ENCODE data around the gene ARHGAP5.
A peak's percentile ranks its signal among the peaks of the same experiment; 100 is the strongest.

ARHGAP5 gene

DNA sequence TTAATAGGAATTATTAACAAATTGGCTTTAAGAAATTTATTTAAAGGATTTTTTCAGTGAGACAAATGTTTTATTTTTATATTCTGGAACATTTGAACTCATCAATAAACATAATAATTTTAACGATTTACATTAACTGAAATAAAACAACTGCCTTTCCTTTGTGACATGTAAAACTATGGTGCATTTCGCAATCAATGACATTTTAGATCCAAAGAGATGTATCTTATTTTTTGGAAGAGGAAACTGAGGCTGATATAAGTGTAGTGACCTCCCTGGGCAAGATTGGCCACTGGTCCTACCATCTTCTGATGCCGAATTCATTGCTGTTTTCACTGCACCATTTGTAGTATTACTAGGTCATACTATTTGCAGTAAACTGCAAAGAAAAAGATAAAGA is 128.4 kb downstream of the ARHGAP5 start:
- FAIRE-seq (no peak), DNase-seq (ENCODE audit: insufficient read length, low spot score) (no peak)

DNA sequence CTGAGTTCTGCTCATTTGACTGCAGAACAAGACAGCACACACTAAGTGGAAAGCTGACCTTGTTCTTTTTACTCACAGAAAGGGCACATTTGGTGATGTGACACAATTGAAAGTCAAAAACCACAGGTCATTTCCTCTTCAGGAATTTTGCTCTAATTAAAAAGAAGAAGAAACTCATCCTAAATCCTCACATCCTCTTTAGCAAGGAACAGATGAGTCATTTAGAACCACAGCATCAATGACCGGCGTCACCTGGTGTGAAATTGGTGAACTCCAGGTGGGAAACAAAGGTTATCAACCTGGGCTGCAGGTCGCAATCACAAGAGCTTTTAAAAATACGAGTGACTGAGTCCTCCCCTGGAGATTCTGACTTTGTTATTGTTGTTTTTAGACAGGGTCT is 128.9 kb downstream of the ARHGAP5 start:
- FAIRE-seq = peak; percentile 72
- DNase-seq (ENCODE audit: insufficient read length, low spot score) = no peak

GRCh38 chr14:32206552-32206951 is 129.4 kb downstream of the ARHGAP5 start:
- no peak for FAIRE-seq
- no peak for DNase-seq (ENCODE audit: insufficient read length, low spot score)

DNA sequence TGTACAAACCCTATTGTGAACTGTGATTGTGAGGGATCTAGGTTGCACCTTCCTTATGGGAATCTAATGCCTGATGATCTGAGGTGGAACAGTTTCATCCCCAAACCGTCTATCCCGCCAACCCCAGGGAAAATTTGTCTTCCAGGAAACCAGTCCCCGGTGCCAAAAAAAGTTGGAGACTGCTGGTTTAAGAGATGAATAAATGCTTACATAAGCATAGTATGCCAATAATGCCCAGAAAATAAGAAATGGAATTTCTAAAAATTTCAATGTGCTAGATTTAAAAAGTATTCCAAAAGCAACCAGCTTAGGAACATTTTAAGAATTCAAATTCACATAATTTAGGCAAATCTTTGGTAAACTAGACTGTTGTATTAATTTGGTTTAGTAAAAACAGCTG is 131.4 kb downstream of the ARHGAP5 start:
- no peak for DNase-seq (ENCODE audit: insufficient read length, low spot score)
- FAIRE-seq = no peak
